GM21515 (cell line): ENCODE data around the gene CDV3.

Experiments used
- ATAC-seq: cut with Tn5 transposase; IDR thresholded peaks from one replicate; pipeline ENCODE4 v1.9.1; 2021; ENCODE audit not compliant: unreplicated experiment

CDV3 gene

DNA sequence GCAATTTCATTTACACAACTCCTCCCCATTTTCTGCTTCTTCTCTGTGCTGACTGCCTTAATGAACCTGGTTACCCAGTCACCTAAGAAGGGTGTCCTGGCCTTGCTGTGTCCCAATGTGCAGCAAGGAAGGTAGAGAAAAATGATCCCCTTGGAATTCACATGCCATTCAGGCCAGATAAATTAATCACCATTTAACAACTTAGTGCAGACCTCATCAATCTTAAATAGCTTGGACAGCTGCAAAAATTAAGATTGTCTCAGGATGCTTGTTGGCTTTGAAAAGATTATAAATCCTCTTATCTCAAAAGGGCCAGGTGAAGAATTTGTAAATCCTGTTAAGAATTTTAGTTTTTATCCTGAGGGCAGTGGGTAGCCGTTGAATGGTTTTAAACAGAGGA lies 9.7 kb upstream of the CDV3 start:
- ATAC-seq: no peak

DNA sequence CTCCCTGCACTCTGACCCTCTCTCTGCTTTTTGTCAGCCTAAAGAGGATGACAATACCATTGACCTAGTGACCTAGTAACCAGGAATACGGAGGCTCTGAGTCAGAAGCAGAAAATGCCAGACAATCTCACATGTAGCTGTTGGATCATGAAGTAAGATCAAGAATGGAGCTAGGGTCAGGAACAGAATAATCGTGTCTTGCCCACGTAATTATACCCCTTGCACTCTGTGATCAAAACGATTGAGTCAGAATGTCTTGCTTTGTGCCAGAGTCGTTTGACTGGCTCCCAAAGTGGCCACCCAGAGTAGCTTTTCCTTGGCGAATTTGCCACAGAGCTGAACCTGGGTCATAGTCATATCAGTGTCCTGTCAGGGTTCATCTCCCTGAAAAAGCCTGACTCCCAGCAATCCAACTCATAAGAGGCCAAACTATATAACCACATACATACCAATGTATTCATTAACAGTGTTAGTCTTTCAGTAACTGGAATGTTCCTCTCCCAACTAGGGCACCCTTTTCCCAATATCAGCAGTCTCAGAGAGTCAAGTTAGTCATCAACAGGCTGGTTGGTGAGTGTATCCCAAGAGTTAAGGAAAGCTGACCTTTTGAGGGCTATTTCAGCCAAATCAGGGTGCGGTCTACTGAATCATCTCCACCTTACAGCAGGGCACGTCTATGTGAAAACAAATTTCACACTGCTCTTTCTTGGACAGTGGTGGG lies 5.0 kb upstream of the CDV3 start:
- no peak for ATAC-seq

DNA sequence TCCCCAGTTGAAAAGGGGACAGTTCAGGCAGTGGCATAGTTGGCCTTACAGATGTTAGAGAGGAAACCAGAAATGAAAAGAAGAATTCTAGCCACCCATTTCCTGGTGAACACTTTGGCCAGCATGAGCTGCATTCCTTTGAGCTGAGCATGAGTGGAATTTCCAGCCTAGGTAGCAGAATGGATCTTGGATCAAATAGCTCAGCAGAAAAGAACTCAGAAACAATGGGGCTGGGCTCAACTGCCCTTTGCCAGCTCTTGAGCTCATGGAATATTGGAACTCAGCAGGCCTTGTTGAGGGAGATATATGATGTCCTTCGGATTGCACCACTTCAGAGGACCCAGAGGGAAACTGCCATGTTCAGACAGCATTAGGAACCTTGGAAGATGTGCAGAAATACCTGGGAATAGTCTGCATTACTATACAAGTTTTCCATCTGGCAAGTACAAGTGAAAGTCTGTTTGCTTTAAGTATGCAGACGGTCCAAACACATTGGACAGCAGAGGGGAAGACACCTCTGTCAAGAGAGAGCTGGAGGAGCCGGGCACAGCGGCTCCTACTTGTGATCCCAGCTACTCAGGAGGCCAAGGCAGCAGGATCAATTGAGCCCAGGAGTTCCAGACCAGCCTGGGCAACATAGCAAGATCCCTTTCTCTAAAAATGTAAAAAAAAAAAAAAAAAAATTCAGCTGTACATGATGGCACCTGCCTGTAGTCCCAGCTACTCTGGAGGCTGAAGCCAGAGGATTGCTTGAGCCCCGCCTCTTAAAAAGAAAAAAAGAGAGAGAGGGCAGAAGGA lies 3.1 kb upstream of the CDV3 start:
- ATAC-seq: no peak

DNA sequence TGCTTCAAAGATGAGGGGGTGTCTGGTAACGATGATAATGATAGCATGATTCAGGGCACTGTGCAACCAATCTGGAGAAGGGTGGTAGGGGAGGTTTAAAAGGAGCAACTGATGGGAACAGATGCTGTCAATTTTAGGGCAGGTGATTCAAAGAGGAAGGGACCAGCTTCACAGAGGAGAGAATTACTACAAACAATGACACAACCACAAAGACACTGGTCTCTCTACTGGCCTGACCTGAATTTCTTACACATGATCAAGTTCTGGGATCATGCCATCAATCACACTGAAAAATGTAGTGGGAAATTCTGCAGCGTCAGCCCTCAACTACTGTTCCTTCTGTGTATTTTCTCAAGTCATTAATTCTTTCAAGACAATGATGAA lies 2.6 kb upstream of the CDV3 start:
- ATAC-seq: no peak

DNA sequence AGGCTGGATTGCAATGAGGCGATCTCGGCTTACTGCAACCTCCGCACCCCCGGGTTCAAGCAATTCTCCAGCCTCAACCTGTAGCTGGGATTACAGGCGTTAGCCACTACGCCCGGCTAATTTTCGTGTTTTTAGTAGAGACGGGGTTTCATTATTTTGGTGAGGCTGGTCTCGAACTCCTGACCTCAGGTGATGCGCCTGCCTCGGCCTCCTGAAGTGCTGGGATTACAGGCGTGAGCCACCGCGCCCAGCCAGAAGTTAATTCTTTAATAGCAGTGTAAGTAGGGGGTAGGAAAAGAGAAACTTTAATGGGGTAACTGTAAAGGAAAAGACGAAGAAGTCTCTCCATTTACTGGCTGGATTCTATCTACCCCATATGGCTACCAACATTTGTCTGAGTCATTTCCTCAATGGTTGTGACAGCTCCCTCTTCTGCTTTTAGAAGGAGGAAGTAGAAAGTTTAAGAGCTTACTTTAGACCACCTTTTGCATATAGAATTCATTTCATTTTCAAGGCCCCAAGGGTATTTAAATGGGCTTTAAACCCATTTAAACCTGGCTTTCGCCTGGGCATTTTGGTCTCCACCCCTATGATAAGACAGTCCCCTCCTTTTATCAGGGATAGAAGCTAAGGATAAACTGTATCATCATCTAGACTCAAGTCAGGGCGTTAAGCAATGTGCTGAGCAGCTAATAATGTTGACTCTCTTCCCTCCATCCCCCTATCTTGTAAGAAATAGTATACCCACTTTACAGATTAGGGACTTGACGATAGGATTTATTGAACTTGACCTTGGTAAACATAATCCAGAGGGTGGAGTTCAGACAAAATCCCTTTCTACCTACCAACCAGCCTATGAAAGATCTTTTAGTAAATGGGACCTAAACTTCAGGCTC lies 1.1 kb upstream of the CDV3 start:
- ATAC-seq: no peak

DNA sequence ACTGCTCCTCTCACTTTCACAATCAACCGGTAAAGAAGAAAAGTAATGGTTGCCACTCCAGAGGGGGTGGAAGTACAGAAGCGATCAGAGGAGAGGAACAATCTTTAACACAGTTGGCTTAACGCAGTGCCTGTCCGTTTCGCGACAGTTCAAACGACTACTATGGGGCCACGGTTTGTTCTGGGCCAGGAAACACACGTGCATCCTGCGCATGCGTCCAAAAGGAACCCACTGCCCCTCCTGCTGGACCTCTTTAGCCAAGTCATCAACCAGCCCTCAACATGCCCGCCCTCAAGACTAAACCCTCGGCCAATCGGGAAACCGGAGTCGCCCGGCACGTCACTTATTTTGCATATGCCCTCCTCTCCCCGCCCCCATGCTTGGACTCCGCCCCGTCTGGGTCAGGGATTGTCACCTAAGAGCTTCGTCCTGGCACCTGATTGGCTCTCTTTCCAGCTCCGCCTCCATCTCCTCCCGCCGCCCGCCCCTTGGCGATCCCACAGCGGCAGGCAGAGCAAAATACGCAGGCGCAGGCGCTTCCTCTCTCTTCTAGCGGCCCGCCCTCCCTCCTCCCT lies 345 bp upstream of the CDV3 start:
- ATAC-seq: peak; percentile 78

DNA sequence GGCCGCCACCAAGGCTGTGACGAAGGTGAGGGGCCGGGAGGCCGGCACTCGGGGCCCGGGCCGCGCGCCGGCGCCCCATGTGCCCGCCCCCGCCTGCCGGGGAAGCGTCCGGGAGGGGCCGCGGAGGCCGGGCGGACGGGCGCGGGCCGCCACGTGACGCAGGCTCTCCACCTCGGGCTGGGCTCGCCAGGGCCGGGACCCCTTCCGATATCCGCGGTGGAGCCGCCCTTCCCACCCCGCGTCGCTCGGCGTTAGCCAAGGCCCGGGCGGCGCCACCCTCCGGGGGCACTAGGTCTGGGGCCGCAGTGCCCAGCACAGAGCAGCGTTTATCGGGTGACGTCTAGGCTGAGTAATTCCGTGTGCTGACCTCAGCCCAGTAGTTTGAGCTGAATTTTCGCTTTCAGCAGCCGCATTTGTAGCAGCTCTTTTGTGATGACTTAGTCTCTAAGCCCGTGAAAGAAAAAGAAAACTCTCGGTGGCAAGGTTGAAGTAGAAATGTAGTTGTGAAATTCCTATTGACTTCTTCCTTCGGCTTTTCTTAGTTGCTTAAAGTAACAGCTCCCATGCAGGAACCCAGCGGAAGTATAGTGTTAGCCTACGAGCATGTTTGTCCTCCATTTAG lies 885 bp downstream of the CDV3 start:
- ATAC-seq: peak; percentile 30

DNA sequence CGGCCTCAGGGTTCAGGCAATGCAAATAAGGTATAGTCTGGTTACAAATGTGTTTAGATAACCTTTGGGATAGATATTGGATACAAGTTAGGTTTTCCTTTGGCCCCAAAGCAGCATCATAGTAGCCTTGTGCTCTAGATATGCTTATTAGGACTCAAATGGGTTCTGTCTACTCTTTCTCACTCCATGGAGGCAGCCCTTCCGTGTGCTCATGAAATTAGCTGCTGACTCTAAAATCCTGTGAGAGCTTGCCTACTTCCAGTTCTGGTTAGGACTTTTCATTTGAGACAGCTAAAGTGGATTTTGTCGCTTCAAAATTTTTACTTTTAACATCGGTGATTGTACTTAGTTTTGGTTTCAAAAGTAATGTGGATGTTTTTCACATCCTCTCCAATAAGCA lies 1.6 kb downstream of the CDV3 start:
- no peak for ATAC-seq

DNA sequence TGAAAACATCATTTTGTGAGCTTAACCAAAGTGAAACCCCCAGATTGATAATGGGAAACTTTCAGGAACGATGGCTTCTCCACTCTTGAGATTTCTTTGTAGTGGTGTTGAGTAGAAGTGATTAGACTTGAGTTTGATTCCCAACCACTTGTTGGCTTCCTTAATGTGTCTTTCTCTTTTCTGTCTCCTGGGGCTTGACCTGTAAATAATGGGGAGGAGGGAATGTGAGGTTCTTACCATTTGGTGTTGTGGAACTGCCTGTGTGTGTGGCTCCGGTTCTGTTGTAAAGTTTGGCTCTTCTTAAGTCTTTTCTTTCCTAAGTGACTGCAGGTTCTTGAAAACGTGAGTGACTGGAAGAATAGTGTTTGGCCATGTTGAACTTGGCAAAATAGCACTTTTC lies 2.7 kb downstream of the CDV3 start:
- no peak for ATAC-seq

DNA sequence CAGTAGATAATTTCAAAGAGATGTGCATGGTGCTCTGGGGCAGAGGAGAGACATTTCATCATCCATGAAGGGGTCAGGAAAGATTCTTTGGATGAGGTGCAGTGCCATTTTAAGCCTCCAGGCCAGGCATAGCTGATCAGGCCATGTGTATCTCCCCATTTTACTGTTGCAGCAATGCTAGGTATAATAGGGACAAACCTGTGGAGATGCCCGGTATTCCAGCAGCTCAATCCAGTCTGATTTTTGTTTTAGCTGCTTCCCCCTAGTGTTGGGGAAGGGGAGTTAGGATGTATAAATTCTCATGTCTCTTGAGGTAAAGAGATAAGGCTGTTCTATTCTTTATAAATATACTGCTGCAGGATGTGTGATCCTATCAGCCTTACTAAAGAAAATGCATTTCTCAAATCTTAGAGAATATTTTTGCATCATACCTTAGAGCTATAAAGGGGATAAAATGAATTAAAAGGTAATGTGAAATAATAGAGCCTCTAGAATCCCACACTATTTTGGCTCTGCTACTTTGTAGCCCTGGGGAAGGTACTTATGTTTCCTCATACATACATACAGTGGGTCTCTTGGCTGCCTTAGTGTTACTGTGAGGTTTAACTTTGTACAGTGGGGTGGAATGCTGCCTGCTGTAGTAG lies 5.2 kb downstream of the CDV3 start:
- ATAC-seq: no peak

DNA sequence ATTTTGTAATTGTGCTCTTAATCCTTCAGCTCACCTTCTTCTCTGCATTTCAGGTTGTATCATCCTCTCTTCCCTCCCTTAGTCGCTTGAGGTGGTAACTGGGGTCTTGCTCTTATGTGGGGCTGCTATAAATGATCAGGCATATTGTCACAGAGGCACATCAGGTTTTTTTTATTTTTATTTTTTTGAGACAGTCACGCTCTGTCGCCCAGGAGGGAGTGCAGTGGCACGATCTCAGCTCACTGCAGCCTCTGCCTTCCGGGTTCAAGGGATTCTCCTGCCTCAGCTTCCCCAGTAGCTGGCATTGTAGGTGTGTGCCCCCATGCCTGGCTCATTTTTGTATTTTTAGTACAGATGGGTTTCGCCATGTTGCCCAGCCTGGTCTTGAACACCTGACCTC lies 9.9 kb downstream of the CDV3 start:
- ATAC-seq: no peak

DNA sequence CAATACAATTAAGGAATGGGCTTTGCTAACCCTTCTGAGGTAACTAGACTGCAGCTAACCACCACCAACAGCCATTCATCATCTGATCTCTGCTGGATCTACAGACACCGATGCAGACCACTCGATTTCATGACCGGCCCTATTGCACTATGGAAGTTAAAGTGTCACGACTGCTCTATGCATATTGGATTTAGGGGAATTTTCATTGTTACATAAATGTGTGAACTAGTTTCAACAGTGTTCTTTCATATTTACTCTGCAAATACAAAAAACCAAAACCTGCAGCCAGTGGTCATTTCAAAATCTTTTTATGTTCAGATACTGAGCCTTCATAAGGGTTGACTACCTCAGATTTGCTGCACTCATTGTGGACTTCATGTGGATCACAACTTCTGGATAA lies 14.5 kb downstream of the CDV3 start:
- ATAC-seq: no peak

DNA sequence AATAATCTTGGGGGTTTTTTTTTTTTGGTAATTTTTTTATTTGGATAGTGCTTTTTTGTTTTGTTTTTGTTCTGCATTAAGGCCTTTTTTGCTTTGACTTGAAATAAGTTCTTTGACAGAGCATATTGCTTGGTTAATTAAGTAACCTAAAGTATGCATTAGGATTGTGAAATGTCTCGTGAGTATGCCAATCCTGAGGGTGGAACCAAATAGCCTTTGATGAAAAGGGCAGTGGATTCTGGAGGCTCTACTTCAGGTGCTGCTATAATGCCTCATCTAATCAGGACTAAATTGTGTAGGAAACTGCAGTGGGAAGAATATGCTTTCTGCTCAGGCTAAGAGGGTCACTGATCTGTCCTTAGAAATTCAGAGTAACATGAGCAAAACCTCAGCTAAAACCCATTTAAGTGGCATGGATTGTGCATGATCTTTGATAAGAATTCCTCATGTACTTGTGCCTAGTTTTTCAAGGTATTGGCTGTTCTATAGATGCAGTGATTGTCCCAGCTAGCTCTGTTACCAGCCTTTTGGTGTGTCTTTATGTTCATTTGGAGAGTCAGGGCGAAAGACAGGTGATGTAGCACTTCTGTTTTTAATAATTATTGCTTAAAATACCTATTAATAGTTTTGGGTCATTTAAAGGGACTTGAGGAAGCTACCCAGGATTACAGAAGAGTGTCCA lies 15.4 kb downstream of the CDV3 start:
- ATAC-seq: no peak

DNA sequence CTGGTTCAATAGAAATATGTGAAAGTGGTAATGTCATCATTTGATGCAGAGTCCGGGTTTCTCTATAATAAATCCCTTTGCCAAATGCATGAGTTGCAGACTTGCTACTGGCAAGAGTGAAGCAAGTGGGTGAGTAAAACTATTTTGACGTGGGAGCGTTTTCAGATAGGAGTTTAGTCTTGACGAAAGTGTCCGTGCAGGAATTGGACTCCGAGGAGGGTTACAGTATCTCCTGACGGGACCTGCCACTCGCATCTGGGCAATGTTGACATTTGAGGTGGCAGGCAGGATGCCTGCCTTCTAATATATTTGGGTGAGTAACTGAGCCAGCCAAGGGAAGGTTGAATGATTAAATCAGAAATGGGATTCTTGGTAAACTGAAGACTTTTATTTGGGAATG lies 16.0 kb downstream of the CDV3 start:
- no peak for ATAC-seq

DNA sequence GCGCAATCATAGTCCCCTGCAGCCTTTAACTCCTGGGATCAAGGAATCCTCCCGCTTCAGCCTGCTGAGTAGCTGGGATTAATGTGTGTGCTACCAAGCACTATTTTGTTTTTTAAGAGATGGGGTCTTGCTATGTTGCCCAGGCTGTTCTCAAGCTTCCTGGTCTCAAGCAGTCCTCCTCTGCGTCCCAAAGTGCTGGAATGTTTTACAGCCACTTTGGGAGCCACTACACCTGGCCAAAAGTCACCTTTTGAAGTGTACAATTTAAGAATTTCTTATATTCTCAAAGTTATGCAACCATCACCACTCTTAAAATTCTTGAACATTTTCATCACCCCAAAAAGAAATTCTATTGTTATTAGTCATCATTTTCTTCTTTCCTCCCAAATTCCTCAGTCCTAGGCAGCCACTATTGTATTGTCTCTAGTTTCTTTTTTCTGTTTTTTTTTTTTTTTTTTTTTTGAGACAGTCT lies 17.8 kb downstream of the CDV3 start:
- no peak for ATAC-seq

DNA sequence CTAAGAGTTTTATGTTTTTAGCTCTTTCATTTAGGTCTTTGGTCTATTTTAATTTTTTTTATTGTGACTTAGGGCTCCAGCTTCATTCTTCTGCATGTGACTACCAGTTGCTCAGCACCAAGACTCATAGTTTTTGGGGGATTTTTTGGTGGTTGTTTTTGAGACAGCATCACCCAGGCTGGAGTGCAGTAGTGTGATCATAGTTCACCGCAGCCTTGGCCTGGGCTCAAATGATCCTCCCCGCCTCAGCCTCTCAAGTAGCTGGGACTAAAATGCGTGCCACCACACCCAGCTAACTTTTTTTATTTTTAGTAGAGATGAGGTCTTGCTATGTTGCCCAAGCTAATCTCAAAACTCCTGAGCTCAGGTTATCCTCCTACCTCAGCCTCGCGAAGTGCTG lies 19.4 kb downstream of the CDV3 start:
- peak; percentile 53 for ATAC-seq

DNA sequence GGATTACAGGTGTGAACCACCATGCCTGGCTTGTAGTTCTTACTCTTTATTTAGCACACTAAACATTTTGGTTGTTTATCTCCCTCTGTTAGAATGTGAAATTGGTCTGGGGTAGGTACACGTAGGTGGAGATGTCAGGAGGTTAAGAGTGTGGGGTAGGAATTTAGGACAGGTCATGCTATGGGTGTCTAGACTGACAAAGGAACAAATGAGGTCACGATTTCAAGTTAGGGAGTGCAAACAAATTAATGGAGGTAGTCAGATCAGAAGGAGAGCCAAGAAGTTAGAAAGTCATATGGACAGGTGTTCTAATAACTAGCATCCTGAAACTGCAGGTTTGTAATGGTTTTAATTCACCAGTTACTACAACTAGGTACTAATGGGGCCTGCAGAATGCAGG lies 19.8 kb downstream of the CDV3 start:
- ATAC-seq: peak; percentile 31

DNA sequence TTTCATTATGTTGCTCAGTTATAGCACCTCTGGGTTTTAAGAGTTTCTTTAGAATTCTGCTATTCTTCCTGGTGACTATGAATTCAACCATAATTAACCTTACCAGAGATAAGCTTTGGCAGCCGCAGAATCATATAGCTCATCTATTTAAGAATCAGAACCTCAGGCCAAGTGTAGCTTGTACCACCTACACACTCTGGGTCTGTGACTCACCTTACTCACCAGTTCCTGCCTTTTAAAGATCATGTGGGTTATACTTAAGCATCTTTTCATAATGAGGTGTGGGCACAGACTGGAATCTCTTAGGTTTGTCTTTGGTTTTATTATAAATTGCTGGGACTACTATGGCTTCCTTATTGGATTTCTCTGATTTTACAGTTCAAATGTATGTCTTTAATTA lies 21.9 kb downstream of the CDV3 start:
- no peak for ATAC-seq

DNA sequence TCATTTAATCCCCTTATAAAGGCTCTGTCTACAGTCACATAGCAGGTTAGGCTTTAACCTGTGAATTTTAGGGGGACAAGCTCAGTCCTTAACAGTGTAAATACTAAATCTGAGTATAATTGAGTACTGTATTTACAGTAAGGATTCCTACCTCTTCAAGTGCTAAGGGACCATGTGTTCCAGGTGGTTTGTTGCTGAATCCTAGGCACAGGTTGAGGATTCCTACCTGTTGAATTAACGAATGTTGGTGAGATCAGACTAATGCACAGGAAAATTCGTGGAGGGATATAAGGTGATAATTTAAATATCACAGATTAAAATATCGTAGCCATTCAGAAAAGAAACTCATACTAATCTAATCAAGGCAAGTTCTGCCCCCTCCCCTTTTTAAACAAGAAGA lies 24.9 kb downstream of the CDV3 start:
- no peak for ATAC-seq

DNA sequence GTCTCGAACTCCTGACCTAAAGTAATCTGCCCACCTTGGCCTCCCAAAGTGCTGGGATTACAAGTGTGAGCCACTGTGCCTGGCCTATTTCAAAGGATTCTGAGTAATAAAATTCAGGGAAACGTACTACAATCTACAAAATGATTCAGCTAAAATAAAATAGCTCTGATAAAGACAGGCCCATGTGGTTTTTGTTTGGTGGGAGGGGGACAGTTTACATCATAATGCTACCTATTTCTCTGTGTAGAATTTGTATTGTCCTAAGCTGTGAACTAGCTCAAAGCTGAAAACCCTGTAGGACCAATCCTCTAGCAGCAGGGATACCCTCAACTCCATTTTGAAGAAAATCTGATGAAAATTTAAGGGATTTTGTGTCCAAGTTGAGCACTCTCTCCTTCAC lies 25.8 kb downstream of the CDV3 start:
- no peak for ATAC-seq
